Esophagus muscularis mucosa (tissue), 4 donors: ENCODE measurements around the gene FAM193A. TPM values are rescaled to one million over a fixed set of nuclear protein-coding genes. Genes with fewer than 3 reads are reported as not detected.

ENCODE experiments used
- DNase-seq: peaks from one replicate; pipeline ENCODE4 v3.0.0-alpha.2; 2017; ENCODE audit errors: extremely low spot score
- H3K27ac ChIP-seq, 4 donors: fragments of 200-600 bp; sonication (generic); replicated peaks in 1 of 4; 1 replicate in 3 of 4; 2 replicates in 1 of 4; pipeline ENCODE4 v1.5.1; 2016 to 2019; ENCODE audit warnings: mild to moderate bottlenecking in 1 of 4
- H3K27me3 ChIP-seq, 4 donors: fragments of 200-600 bp; sonication (generic); one replicate each; pipeline versions ENCODE4 v1.5.1 to v1.6.0; 2016 to 2019
- H3K36me3 ChIP-seq, 4 donors: fragments of 200-600 bp; sonication (generic); one replicate each; pipeline ENCODE4 v1.5.1; 2016 to 2019
- H3K4me1 ChIP-seq, 4 donors: fragments of 200-600 bp; sonication (generic); one replicate each; pipeline ENCODE4 v1.5.1; 2016 to 2019
- H3K4me3 ChIP-seq, 4 donors: fragments of 200-600 bp; sonication (generic); 1 replicate in 2 of 4; 2 replicates in 2 of 4; pipeline ENCODE4 v1.5.1; 2016 to 2019; ENCODE audit warnings: mild to moderate bottlenecking in 4 of 4, moderate library complexity in 1 of 4
- H3K9me3 ChIP-seq, 4 donors: fragments of 200-600 bp; sonication (generic); 1 replicate in 3 of 4; 2 replicates in 1 of 4; pipeline ENCODE4 v1.5.1; 2016 to 2019
- CTCF ChIP-seq, 3 experiments: fragments of 200-600 bp in 2 of 3; fragments of 450-650 bp in 1 of 3; sonication (generic) in 2 of 3; IDR thresholded peaks; one replicate each; pipeline ENCODE4 v1.5.1; 2017 to 2019; ENCODE audit warnings: antibody characterized with exemption in 3 of 3, mild to moderate bottlenecking in 2 of 3, moderate library complexity in 1 of 3
- EP300 ChIP-seq: sonication (generic); formaldehyde crosslinking; IDR thresholded peaks from one replicate; pipeline ENCODE4 v1.6.1; 2017; ENCODE audit warnings: antibody characterized with exemption
- POLR2A ChIP-seq: fragments of 450-650 bp; IDR thresholded peaks from one replicate; pipeline ENCODE4 v1.6.1; 2017; ENCODE audit warnings: antibody characterized with exemption, moderate library complexity, mild to moderate bottlenecking, low read depth
- POLR2AphosphoS5 ChIP-seq, 2 donors: sonication (generic); formaldehyde crosslinking; IDR thresholded peaks; one replicate each; pipeline ENCODE4 v1.6.1; 2017; ENCODE audit warnings: antibody characterized with exemption in 2 of 2
- WGBS: methylation state at CpG from one replicate; pipeline ENCODE4 v1.1.5; 2018; 5-methylcytosine and 5-hydroxymethylcytosine counted together
- intact Hi-C: fragments of 100-400 bp; cut with DNase I; formaldehyde crosslinking; loops from one replicate; pipeline ENCODE4 v1.15.1; 2023
- total RNA-seq, 4 donors: library from RNA; depleted of rRNA; stranded (reverse); fragments of >200 nt; gene quantifications; one replicate each; pipeline versions ENCODE4 v1.1.0 to v1.2.1, GENCODE V29; 2016

Gene FAM193A
- total RNA-seq, 4 donors from 2014 or later, result 20.0 to 30.6 (median 24.6) TPM

DNA sequence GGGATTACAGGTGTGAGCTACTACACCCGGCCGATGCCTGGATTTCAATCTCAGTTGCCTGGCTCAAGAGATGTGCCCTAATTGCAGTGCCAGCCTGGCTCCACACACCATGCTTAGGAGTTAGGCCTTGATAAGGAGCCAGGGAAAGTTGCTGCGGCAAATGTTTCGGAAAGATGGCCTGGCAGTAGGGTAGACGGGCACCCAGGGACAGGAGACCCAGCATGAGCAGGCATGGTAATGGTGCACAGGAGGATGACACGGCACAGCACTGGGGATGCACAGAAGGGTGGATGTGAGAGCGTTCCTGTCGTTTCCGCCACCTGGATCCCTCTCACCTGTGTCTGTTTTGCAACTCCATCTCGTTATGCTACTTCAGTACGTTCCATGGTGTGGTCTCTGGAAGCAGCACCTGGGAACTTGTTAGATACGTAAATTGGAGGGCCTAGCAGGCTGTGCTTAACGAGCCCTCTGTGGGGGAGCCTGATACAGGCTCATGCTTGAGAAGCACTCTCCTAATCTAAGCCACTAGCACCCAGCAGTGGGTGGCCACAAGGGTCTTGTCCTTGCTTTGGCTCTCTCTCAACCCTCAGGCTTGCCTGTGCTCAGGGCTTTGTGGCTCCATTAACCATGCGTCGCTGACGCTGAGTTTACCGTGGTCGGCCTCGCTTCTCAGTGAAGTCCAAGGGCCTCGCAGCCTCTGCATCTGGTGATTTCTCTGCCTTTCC, 47.2 kb upstream of the FAM193A start:
- Histone ChIP-seq H3K4me1 (peaks cover 45 to 67% (median 63%) of the 10 kb centered on the region in 4 donors), H3K27me3 (no peaks in the 10 kb centered on the region), H3K27ac (peak overlapping the region in 1 of 4 donors; percentile 34), H3K4me3 (no peak overlapping the region), H3K36me3 (peaks cover 20 to 44% (median 34%) of the 10 kb centered on the region in 4 donors), H3K9me3 (no peaks in the 10 kb centered on the region)
- TF ChIP-seq POLR2AphosphoS5 (IDR thresholded peaks at IDR 0.05) (no peak), POLR2A (no peak), CTCF (IDR thresholded peaks at IDR 0.05) (no peak), EP300 (no peak)
- WGBS, result 94% methylated on average over 20 of the region's 20 CpGs
- intact Hi-C loops, result no loop called here
- DNase-seq, result no peak

DNA sequence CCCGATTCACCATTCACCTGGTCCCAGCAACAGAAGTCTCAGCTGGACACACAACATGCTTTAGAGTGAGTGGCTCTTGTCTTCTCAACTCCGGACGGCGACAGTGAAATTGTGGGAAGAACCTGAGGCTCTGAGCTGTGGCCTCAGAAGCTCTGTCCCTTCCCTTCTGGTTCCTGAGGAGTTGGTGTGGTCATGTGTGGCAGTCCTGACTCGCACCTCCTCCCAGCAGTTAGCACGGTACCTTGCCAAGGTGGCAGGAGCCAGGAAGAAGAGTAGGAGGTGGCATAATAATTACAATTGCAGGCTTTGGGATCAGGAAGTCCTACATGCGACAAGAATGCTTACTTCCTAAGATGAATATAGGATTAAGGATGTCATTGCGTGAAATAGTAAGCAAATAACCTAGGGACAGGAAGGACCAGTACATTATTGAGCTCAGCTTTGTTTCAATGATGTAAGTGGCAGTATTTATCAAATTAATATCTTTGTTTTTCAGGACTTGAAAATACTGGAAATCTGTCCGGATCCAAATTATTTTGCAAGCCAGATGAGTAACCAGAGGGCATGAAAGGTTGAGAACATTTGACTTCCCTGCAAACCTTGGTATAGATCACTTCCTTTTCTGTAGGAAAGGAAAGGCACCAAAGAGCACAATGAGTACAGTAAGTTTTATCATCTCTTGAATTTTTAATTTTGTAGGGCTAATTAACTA, 46.5 kb upstream of the FAM193A start:
- H3K9me3 ChIP-seq, result no peaks in the 10 kb centered on the region
- intact Hi-C loops, result no loop called here
- peaks cover 45 to 67% (median 61%) of the 10 kb centered on the region in 4 donors for H3K4me1 ChIP-seq
- H3K27ac ChIP-seq, result peak overlapping the region in 1 of 4 donors; percentile 34
- no peak overlapping the region for H3K4me3 ChIP-seq
- no peak for TF ChIP-seq POLR2A
- TF ChIP-seq CTCF (IDR thresholded peaks at IDR 0.05), result no peak
- TF ChIP-seq EP300, result no peak
- no peak for TF ChIP-seq POLR2AphosphoS5 (IDR thresholded peaks at IDR 0.05)
- no peaks in the 10 kb centered on the region for H3K27me3 ChIP-seq
- peaks cover 20 to 44% (median 34%) of the 10 kb centered on the region in 4 donors for H3K36me3 ChIP-seq
- DNase-seq, result no peak
- 79% methylated on average over 9 of the region's 9 CpGs for WGBS

DNA sequence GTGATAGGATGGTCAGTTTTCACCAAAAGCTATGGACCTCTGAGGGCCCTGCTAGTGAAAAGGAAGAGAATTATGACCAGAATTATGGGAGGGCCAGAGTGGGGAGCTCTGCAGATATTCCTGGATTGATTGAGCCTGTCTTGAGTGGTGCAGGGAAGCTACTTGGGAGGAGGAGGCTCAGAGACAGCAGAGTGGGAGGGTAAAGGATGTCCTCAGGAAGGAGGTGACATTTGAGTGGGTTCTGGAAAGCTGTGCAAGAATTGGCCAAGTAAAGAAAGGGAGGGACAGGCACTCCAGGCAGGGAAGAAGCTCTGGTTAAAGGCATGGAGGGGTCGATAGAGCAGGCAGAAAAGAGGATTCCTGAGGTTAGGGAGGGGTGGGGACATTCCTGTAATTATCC, 43.5 kb upstream of the FAM193A start:
- TF ChIP-seq POLR2A, result no peak
- TF ChIP-seq EP300, result no peak
- no peak for TF ChIP-seq POLR2AphosphoS5 (IDR thresholded peaks at IDR 0.05)
- no peak for TF ChIP-seq CTCF (IDR thresholded peaks at IDR 0.05)
- no peak for DNase-seq
- H3K27ac ChIP-seq, result no peak overlapping the region

GRCh38 chr4:2494992-2495391, 41.5 kb upstream of the FAM193A start:
- intact Hi-C loops, result no loop called here
- H3K27me3 ChIP-seq, result no peaks in the 10 kb centered on the region
- H3K27ac ChIP-seq, result no peak overlapping the region
- 52% methylated on average over 3 of the region's 3 CpGs for WGBS
- DNase-seq, result no peak
- H3K4me3 ChIP-seq, result no peak overlapping the region
- H3K4me1 ChIP-seq, result peaks cover 18 to 28% (median 21%) of the 10 kb centered on the region in 4 donors
- H3K36me3 ChIP-seq, result peaks cover 41 to 83% (median 65%) of the 10 kb centered on the region in 4 donors
- no peaks in the 10 kb centered on the region for H3K9me3 ChIP-seq
- TF ChIP-seq CTCF (IDR thresholded peaks at IDR 0.05) (no peak), POLR2AphosphoS5 (IDR thresholded peaks at IDR 0.05) (no peak), POLR2A (no peak), EP300 (no peak)

More for the DNA sequence above, 43.5 kb upstream of the FAM193A start:
- Histone ChIP-seq H3K27me3 (no peaks in the 10 kb centered on the region), H3K36me3 (peaks cover 32 to 63% (median 50%) of the 10 kb centered on the region in 4 donors), H3K4me3 (no peak overlapping the region), H3K4me1 (peaks cover 30 to 44% (median 39%) of the 10 kb centered on the region in 4 donors), H3K9me3 (no peaks in the 10 kb centered on the region)
- 87% methylated on average over 1 of the region's 1 CpG for WGBS
- intact Hi-C loops, result no loop called here
